Measurements from ENCODE around the gene CD300A.
"Not testable (repeated sequence)": the region's sequence is repeated elsewhere in the genome, so short reads cannot be mapped to it uniquely, and the experiment has no call there.

CD300A gene

GRCh38 chr17:74491626-74492025 lies 25.2 kb downstream of the CD300A start:
- no peak for DNase-seq (ENCODE audit: low read depth)
- H3K4me3 ChIP-seq (ENCODE audit: low read length), result no peak overlapping the region
- TF ChIP-seq CTCF (conservative IDR thresholded peaks at IDR 0.05; ENCODE audit: low read depth, low read length), result no peak

DNA sequence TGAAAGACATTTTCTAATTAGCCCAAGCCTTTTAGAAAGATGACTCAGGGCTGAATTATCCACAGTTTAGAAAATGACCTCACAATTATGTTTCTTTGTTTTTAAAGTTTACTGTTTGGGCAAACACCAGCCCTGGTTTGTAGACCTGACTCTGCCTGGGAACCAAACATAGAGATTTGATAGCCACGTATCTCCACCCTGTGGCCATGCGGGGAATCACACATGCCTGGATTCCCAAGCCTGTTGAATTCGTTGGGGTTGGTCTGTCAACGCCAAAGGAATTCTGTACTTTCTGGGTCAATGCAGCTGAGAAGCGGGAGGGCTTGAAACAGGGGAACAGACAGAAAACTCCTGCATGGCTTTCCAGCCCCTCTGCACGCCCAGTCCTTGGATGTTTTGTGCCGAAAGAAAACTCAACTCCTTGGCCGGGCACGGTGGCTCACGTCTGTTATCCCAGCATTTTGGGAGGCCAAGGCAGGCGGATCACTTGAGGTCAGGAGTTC lies 26.9 kb downstream of the CD300A start:
- no peak for DNase-seq (ENCODE audit: low read depth)
- no peak overlapping the region for H3K4me3 ChIP-seq (ENCODE audit: low read length)
- peak; percentile 94 for TF ChIP-seq CTCF (conservative IDR thresholded peaks at IDR 0.05; ENCODE audit: low read depth, low read length)

- TF ChIP-seq CTCF (conservative IDR thresholded peaks at IDR 0.05; ENCODE audit: low read depth, low read length), result no peak
- no peak overlapping the region for H3K4me3 ChIP-seq (ENCODE audit: low read length)
- DNase-seq (ENCODE audit: low read depth), result no peak
Observed at GRCh38 chr17:74497471-74497870, 31.0 kb downstream of the CD300A start.

DNA sequence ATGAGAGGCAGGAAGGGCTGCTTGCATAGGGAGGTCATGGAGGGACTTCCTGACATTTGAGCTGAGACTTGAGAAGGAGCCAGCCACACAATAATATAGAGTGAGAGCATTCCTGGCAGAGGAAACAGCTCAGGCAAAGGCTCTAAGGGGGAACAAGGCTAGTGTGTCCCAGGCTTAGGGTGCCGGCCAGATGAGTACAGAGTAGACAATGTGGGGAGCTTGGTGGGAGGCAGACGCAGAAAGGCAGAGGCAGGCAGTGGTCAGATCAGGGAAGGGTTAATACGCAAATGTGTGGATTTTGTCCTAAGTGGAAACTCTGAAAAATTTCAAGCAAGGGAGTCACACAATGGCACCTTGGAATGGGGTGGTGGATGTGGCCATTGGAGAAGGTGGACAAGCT lies 33.6 kb downstream of the CD300A start:
- TF ChIP-seq CTCF (conservative IDR thresholded peaks at IDR 0.05; ENCODE audit: low read depth, low read length), result no peak
- DNase-seq (ENCODE audit: low read depth), result no peak
- H3K4me3 ChIP-seq (ENCODE audit: low read length), result no peak overlapping the region

GRCh38 chr17:74502861-74503260 lies 36.4 kb downstream of the CD300A start:
- DNase-seq (ENCODE audit: low read depth), result no peak
- H3K4me3 ChIP-seq (ENCODE audit: low read length), result no peak overlapping the region
- no peak for TF ChIP-seq CTCF (conservative IDR thresholded peaks at IDR 0.05; ENCODE audit: low read depth, low read length)

- not testable (repeated sequence) for H3K4me3 ChIP-seq (ENCODE audit: low read length); DNase-seq (ENCODE audit: low read depth)
Observed at GRCh38 chr17:74503949-74504348, 37.5 kb downstream of the CD300A start.

DNA sequence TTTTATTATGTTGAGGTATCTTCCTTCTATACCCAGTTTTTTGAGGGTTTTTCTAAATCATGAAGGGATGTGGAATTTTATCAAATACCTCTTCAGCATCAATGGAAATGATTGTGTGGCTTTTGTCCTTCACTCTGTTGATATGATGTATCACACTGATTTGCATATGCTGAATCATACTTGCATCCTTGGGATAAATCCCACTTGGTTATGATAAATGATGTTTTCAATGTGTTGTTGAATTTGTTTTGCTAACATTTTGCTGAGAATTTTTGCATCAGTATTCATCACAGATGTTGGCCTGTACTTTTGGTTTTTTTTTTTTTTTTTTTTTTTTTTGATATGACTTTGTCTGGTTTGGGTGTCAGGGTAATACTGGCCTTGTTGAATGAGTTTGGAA lies 41.7 kb downstream of the CD300A start:
- TF ChIP-seq CTCF (conservative IDR thresholded peaks at IDR 0.05; ENCODE audit: low read depth, low read length), result no peak
- no peak for DNase-seq (ENCODE audit: low read depth)
- no peak overlapping the region for H3K4me3 ChIP-seq (ENCODE audit: low read length)

DNA sequence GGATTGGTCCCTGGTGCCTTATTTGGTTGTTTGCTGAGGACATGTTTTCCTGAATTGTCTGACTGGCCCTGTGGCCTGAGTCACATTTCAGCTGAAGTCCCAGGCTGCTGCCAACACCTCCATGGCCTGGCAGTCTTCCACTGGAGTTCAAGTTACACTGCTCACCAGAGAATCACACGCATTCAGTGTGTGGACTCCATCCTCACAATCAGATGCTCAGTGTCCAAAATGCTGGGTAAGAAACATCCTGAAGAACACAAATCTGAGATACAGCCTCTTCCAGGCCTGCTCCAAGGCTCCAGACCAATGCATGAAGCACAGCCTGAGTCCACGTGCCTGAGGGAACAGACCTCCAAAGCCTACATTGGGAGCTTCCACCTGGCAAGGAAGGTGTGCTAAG lies 45.6 kb downstream of the CD300A start:
- no peak overlapping the region for H3K4me3 ChIP-seq (ENCODE audit: low read length)
- TF ChIP-seq CTCF (conservative IDR thresholded peaks at IDR 0.05; ENCODE audit: low read depth, low read length), result no peak
- DNase-seq (ENCODE audit: low read depth), result peak; percentile 15

All from retinal pigment epithelial cell (primary cell).